HG03342 (cell line): ENCODE results near the gene KDM4C.
"Not testable (repeated sequence)": the region's sequence is repeated elsewhere in the genome, so short reads cannot be mapped to it uniquely, and the experiment has no call there.

Experiments used
- ATAC-seq: cut with Tn5 transposase; IDR thresholded peaks from one replicate; pipeline ENCODE4 v1.9.1; 2021; ENCODE audit warnings: mild to moderate bottlenecking, moderate library complexity; ENCODE audit not compliant: unreplicated experiment

KDM4C gene

GRCh38 chr9:7154003-7154619 is 396.3 kb downstream of the KDM4C start:
- ATAC-seq: no peak

- no peak for ATAC-seq
Measured at GRCh38 chr9:7154650-7155049, 396.9 kb downstream of the KDM4C start.

DNA sequence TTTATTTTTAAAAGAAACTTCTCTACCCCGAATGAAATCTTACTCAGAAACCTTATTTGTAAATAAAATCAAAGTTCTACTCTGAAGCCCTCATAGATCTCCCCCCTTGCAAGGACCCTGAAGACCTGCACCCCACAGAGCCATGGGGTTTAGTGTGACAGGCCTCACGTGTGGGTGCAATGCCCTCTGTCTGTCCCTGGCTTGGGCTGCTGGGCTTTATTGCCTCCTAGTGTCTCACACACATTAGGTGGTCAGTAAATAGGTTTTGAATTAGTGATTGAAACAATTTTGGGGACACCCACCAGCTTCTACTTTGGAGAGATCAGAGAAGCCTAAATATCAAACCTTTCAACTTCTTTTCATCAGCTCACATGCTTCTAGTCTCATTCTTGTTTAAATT is 403.7 kb downstream of the KDM4C start:
- no peak for ATAC-seq

GRCh38 chr9:7163932-7164331 is 406.2 kb downstream of the KDM4C start:
- no peak for ATAC-seq

GRCh38 chr9:7164440-7165330 is 406.9 kb downstream of the KDM4C start:
- ATAC-seq: no peak

DNA sequence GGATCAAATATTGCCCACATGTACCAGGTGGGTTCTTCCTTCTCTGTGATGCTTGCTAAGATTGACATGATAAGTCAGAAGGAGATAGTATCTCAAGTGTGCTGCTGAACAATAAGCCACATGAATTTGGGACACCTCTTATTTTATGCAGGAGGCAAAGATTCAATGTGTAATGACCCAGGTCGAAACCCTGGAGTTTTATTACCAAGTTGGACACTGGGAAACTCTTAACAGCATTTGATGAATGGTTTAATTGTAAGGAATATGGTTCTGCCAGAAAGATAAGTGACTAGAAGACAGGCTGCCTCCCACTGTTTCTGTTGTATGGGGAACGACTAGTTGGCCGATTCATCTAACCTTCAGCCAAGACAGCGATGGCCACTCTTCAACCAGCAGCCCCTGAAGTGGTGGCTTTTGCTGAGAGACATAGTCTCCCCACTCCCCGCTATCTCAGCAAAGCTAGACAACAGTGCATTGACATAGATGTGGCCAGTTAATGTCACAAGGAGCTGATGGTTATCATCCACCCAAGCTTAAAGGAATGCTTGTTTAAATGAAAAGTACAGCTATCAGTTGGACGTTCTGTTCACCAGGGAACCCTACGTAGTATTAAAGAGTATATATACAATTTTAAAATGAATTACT is 407.7 kb downstream of the KDM4C start:
- ATAC-seq: no peak

DNA sequence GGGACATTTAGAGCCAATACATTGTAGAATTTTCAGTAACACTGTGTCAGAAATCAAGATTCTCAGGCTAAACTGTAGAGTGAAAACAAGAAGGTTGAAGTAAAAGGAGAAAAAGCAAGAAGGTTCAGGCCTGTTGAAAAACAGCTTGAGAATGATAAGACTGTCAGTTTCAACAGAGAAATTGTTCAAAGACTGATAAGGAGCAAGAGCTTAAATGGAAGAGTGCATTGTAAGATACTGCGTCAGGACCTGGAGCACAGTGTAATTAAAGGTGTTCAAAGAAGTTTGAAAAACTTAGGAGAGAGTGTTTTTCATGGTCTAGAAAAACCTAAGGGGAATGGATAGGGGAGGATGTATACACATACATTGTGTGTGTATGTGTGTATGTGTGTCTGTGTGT is 408.3 kb downstream of the KDM4C start:
- ATAC-seq: no peak

DNA sequence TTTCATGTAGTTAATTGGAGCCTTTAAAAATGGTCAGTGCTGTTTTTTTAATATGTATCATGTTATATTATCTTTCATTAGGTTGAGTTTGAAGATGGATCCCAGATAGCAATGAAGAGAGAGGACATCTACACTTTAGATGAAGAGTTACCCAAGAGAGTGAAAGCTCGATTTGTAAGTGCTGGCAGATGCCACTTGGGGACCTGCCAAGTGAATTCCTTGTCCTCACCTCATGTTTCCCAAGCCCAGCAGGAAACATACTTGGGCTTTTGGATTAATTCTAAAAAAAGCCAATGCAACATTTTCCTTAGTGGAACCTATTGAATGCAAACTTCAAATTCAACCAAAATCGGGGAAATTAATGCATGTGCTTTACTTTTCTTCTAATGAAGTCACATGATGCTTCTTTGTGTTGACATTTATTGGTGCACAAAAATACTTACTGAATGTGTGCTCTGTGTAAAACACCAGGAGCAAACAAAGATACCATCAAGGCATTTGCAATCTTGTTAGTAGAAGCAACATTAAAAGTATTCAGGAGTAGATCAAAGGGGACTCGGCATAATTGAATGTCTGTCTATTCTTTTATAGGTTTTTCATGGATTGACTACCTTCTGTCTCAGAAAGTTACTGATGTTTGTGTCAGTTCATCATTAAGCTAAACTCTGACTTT is 412.1 kb downstream of the KDM4C start:
- ATAC-seq: no peak

- ATAC-seq: no peak
Measured at GRCh38 chr9:7171396-7172153, 413.8 kb downstream of the KDM4C start.

GRCh38 chr9:7172154-7173115 is 414.7 kb downstream of the KDM4C start:
- no peak for ATAC-seq

DNA sequence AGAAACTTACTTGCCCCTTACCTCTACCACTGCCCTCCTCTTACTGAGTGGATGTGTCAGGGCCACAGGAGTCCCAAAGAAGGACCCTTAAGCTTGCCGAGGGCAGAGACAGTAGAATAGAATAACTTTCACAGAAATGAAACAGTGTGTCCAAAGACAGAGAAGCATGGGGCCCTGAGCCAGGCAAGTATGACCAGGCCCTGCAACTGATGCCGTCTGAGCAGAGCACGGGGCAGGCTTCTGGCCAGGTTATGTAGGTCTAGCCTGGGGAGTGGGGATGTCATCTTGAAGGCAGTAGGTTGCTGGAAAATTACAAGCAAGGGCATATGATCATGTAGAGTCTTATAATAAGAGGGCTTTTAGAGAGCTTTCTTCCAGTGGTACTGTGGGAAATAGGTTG is 415.4 kb downstream of the KDM4C start:
- ATAC-seq: no peak

- no peak for ATAC-seq
Measured at GRCh38 chr9:7174301-7174700, 416.5 kb downstream of the KDM4C start.

DNA sequence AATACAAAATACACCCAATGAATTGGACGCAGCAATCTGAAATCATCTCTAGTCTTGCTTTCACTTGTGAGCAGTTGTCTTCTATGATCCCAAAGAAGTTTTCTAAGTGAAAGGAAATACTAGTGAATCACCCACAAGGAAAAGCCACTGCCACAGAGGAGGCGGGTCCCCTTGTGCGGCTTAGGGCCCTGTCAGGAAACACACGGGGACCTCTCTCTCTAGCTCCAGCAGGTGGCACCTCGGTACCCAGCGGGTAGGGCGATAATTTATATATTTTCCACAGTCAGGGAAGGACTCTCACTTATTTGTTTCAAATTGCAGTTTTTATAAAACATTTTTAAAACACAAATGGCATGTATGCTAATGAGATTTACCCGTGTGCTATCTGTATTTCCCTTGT is 417.1 kb downstream of the KDM4C start:
- ATAC-seq: no peak

DNA sequence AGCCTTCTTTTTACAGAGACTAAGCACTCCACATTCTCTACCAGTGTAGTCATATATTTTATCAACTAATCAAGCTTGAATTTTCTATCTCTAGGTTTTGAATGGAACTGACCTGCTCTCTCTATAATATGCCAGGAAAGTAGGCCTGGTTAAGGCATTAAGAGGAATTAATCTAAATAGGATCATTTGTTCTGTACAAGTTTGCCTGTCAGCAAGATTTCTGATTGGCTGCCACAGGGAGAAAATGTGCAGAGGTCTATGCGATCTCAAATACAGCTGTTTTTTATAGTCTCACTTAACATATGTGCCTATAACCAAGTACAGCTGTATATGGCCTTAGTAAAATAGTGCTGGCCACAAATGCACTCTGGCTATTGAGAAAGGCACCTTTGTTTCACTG is 418.8 kb downstream of the KDM4C start:
- no peak for ATAC-seq

DNA sequence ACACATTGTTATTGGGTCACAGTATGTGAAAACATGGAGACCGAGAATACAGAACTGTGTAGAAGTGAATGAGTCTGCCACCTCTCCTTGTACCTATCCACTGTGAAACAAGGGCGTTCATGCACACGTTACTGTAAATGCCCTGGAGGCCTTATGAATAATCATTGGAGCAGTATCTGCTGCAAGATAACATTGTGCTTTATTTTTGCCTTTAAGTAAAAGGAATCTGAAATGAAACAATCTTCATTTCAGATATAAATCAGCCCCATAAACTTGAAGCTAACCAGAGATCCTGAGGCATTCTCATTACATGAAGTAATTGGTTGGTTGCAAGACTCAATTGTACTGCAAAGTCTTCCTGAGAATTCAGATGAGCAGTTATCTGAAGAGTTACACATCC is 419.6 kb downstream of the KDM4C start:
- ATAC-seq: no peak

GRCh38 chr9:7178729-7179128 is 421.0 kb downstream of the KDM4C start:
- ATAC-seq: no peak

- ATAC-seq: no peak
Measured at GRCh38 chr9:7180247-7180646, 422.5 kb downstream of the KDM4C start.

DNA sequence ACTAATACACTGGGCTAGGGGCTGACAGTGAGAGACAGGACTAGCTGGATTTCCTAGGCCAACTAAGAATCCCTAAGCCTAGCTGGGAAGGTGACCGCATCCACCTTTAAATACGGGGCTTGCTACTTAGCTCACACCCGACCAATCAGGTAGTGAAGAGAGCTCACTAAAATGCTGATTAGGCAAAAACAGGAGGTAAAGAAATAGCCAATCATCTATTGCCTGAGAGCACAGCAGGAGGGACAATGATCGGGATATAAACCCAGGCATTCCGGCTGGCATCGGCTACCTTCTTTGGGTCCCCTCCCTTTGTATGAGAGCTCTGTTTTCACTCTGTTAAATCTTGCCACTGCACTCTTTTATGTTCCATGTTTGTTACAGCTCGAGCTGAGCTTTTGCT is 425.4 kb downstream of the KDM4C start:
- not testable (repeated sequence) for ATAC-seq

DNA sequence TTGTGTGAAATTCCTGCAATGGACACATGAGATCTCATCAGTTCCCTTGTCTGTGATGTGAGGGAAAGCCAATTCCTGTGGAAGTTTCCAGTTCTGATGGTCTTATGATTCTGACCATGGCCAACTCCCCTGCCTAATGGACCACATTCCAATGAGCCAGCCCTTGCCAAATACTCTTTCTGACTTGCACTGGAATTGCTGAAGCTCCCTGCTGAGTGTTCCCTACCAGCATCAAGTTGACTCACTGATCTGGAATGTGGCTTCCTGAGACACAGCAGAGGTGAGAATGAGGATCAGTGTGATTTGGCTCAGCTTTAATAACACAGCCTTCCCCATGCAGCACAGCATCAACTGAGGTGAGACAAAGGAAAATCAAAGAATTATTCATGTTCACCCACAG is 427.8 kb downstream of the KDM4C start:
- ATAC-seq: no peak

- ATAC-seq: no peak
Measured at GRCh38 chr9:7186175-7186574, 428.4 kb downstream of the KDM4C start.
